HEK293 (cell line): ENCODE results near the gene NAP1L1.

ENCODE experiments used
- CTCF ChIA-PET: fragments of 350-600 bp; formaldehyde crosslinking; extraction: SDS; loops from one replicate; lab custom pipeline; 2021; ENCODE audit warnings: antibody characterized with exemption; lab: Yijun Ruan, JAX
- POLR2A ChIA-PET: fragments of 300-600 bp; formaldehyde crosslinking; extraction: SDS; loops from one replicate; lab custom pipeline; 2020; ENCODE audit warnings: antibody characterized with exemption, inconsistent platforms; lab: Yijun Ruan, JAX
- H3K27ac ChIP-seq: fragments of 200-500 bp; sonication (Bioruptor generic); 2 replicates; pipeline ENCODE4 v1.5.1; 2014; ENCODE audit warnings: low read depth, low read length, control low read depth, inconsistent platforms; ENCODE audit errors: extremely low read depth
- H3K36me3 ChIP-seq, 2 experiments: fragments of 200-500 bp in 1 of 2; sonication (Bioruptor generic) in 1 of 2; 1 replicate in 1 of 2; 2 replicates in 1 of 2; pipeline ENCODE4 v1.5.1; 2014 to 2017; ENCODE audit warnings: inconsistent platforms in 2 of 2, low read length in 2 of 2; ENCODE audit not compliant: control insufficient read depth in 2 of 2, insufficient read depth in 1 of 2
- H3K4me1 ChIP-seq: fragments of 200-500 bp; sonication (Bioruptor generic); 2 replicates; pipeline ENCODE4 v1.5.1; 2014; ENCODE audit warnings: mild to moderate bottlenecking, low read length, inconsistent platforms; ENCODE audit not compliant: control insufficient read depth, insufficient read depth
- H3K4me3 ChIP-seq: 2 replicates; pipeline ENCODE4 v1.5.1; 2011; ENCODE audit warnings: low read depth, mild to moderate bottlenecking, control low read depth, low read length, moderate library complexity
- H3K9me3 ChIP-seq: fragments of 200-500 bp; sonication (Bioruptor generic); 2 replicates; pipeline ENCODE4 v1.5.1; 2014; ENCODE audit warnings: low read depth, low read length, inconsistent platforms; ENCODE audit not compliant: control insufficient read depth, insufficient read depth
- GLI2 ChIP-seq: fragments of 450-650 bp; formaldehyde crosslinking; IDR thresholded peaks from 2 replicates; pipeline ENCODE4; 2017; ENCODE audit warnings: missing biosample characterization, missing genetic modification characterization, low read depth, borderline replicate concordance
- IKZF3 ChIP-seq: fragments of 450-650 bp; IDR thresholded peaks from 2 replicates; pipeline ENCODE4 v1.5.0; 2018; ENCODE audit warnings: missing biosample characterization, mild to moderate bottlenecking, missing genetic modification characterization, moderate library complexity
- INSM2 ChIP-seq: fragments of 450-650 bp; formaldehyde crosslinking; IDR thresholded peaks from 2 replicates; pipeline ENCODE4 v1.5.1; 2016; ENCODE audit warnings: missing biosample characterization, missing genetic modification characterization
- KLF16 ChIP-seq: fragments of 450-650 bp; formaldehyde crosslinking; IDR thresholded peaks from 2 replicates; pipeline ENCODE4 v1.5.1; 2017; ENCODE audit warnings: missing biosample characterization, missing genetic modification characterization
- KLF7 ChIP-seq: fragments of 450-650 bp; formaldehyde crosslinking; IDR thresholded peaks from 2 replicates; pipeline ENCODE4 v1.5.1; 2016; ENCODE audit warnings: missing biosample characterization, missing genetic modification characterization, borderline replicate concordance
- SP7 ChIP-seq: fragments of 450-650 bp; formaldehyde crosslinking; IDR thresholded peaks from 2 replicates; pipeline ENCODE4 v1.5.1; 2016; ENCODE audit warnings: missing biosample characterization, missing genetic modification characterization
- TRIM28 ChIP-seq: IDR thresholded peaks from 2 replicates; pipeline ENCODE4 v1.6.1; 2011; ENCODE audit warnings: low read length, control low read depth, borderline replicate concordance
- ZBTB44 ChIP-seq: fragments of 450-650 bp; IDR thresholded peaks from 2 replicates; pipeline ENCODE4 v1.5.1; 2018; ENCODE audit warnings: missing biosample characterization, mild to moderate bottlenecking, missing genetic modification characterization
- ZBTB48 ChIP-seq: fragments of 450-650 bp; formaldehyde crosslinking; IDR thresholded peaks from 2 replicates; pipeline ENCODE4 v1.5.1; 2016; ENCODE audit warnings: missing biosample characterization, missing genetic modification characterization
- ZFP37 ChIP-seq: fragments of 450-650 bp; formaldehyde crosslinking; IDR thresholded peaks from 2 replicates; pipeline ENCODE4 v1.5.1; 2016; ENCODE audit warnings: missing biosample characterization, missing genetic modification characterization
- ZNF133 ChIP-seq: fragments of 450-650 bp; formaldehyde crosslinking; IDR thresholded peaks from 2 replicates; pipeline ENCODE4 v1.5.1; 2016; ENCODE audit warnings: missing biosample characterization, missing genetic modification characterization
- ZNF140 ChIP-seq: fragments of 450-650 bp; formaldehyde crosslinking; IDR thresholded peaks from 2 replicates; pipeline ENCODE4 v1.5.1; 2016; ENCODE audit warnings: missing biosample characterization, missing genetic modification characterization
- ZNF174 ChIP-seq: fragments of 450-650 bp; formaldehyde crosslinking; IDR thresholded peaks from 2 replicates; pipeline ENCODE4 v1.5.0; 2017; ENCODE audit warnings: missing biosample characterization, mild to moderate bottlenecking, missing genetic modification characterization
- ZNF202 ChIP-seq: fragments of 450-650 bp; formaldehyde crosslinking; IDR thresholded peaks from 2 replicates; pipeline ENCODE4 v1.5.1; 2016; ENCODE audit warnings: missing biosample characterization, missing genetic modification characterization, borderline replicate concordance
- ZNF302 ChIP-seq: fragments of 450-650 bp; formaldehyde crosslinking; IDR thresholded peaks from 2 replicates; pipeline ENCODE4 v1.5.1; 2016; ENCODE audit warnings: missing biosample characterization, missing genetic modification characterization, low read depth
- ZNF366 ChIP-seq: fragments of 450-650 bp; formaldehyde crosslinking; conservative IDR thresholded peaks from 2 replicates; pipeline ENCODE4 v1.5.1; 2016; ENCODE audit warnings: missing biosample characterization, missing genetic modification characterization
- ZNF544 ChIP-seq: fragments of 450-650 bp; formaldehyde crosslinking; IDR thresholded peaks from 2 replicates; pipeline ENCODE4 v1.5.0; 2017; ENCODE audit warnings: missing biosample characterization, missing genetic modification characterization
- ZNF561 ChIP-seq: fragments of 450-650 bp; IDR thresholded peaks from 2 replicates; pipeline ENCODE4 v1.5.1; 2018; ENCODE audit warnings: missing biosample characterization, missing genetic modification characterization, borderline replicate concordance
- ZNF623 ChIP-seq: fragments of 450-650 bp; formaldehyde crosslinking; IDR thresholded peaks from 2 replicates; pipeline ENCODE4 v1.5.1; 2016; ENCODE audit warnings: missing biosample characterization, missing genetic modification characterization
- ZNF677 ChIP-seq: fragments of 450-650 bp; IDR thresholded peaks from 2 replicates; pipeline ENCODE4 v1.5.0; 2018; ENCODE audit warnings: missing biosample characterization, mild to moderate bottlenecking, missing genetic modification characterization, moderate library complexity
- ZNF707 ChIP-seq: fragments of 450-650 bp; formaldehyde crosslinking; IDR thresholded peaks from 2 replicates; pipeline ENCODE4 v1.5.1; 2016; ENCODE audit warnings: missing biosample characterization, missing genetic modification characterization
- ZNF837 ChIP-seq: fragments of 450-650 bp; formaldehyde crosslinking; IDR thresholded peaks from 2 replicates; pipeline ENCODE4 v1.5.1; 2016; ENCODE audit warnings: missing biosample characterization, missing genetic modification characterization

The NAP1L1 gene

GRCh38 chr12:76026643-76027063, 57.8 kb downstream of the NAP1L1 start (continued):
- TF ChIP-seq TRIM28 = no peak
- no peak for TF ChIP-seq SP7
- TF ChIP-seq ZNF677 = no peak
- no peak for TF ChIP-seq ZNF133 (tag by site-specific recombination)
- TF ChIP-seq ZNF302 (tag by site-specific recombination) = no peak
- TF ChIP-seq KLF7 = no peak
- TF ChIP-seq ZFP37 = no peak
- no peak for TF ChIP-seq ZNF140
- TF ChIP-seq ZNF837 (tag by site-specific recombination) = no peak

GRCh38 chr12:76025601-76026575, 58.6 kb downstream of the NAP1L1 start:
- ChIA-PET POLR2A (no interaction called here), CTCF (interaction anchor here (0.5 kb wide), 1 partner anchor 240 kb away, joined by 4 read pairs; no protein-coding TSS in a partner anchor)
- no peak for TF ChIP-seq ZNF174 (tag by site-specific recombination)
- no peak for TF ChIP-seq ZNF544 (tag by site-specific recombination)
- no peak for TF ChIP-seq KLF16 (tag by site-specific recombination)
- TF ChIP-seq ZNF202 (tag by site-specific recombination) = no peak
- no peak for TF ChIP-seq ZNF561 (tag by site-specific recombination)
- no peak for TF ChIP-seq GLI2 (tag by site-specific recombination)
- TF ChIP-seq ZNF623 (tag by site-specific recombination) = no peak
- no peak for TF ChIP-seq INSM2 (tag by site-specific recombination)
- TF ChIP-seq ZNF366 (tag by site-specific recombination) = no peak
- no peak for TF ChIP-seq ZBTB44 (tag by site-specific recombination)
- TF ChIP-seq ZBTB48 = no peak
- no peak for TF ChIP-seq IKZF3 (tag by site-specific recombination)
- TF ChIP-seq ZNF707 = no peak
- no peaks in the 10 kb centered on the region for H3K9me3 ChIP-seq
- H3K4me1 ChIP-seq = no peaks in the 10 kb centered on the region; the same call in 1 of the 2 replicates
- no peak overlapping the region for H3K4me3 ChIP-seq
- no peaks in the 10 kb centered on the region for H3K36me3 ChIP-seq
- no peak overlapping the region for H3K27ac ChIP-seq
